HepG2 (cell line): ENCODE results near the gene NGDN. TPM values are rescaled to one million over a fixed set of nuclear protein-coding genes. Genes with fewer than 3 reads are reported as not detected.

Source experiments
- ATF1 ChIP-seq: IDR thresholded peaks from 2 replicates; pipeline ENCODE4 v1.6.1; 2016; ENCODE audit warnings: mild to moderate bottlenecking, control low read depth
- FOXA1 ChIP-seq, 2 experiments: fragments of 450-650 bp in 1 of 2; sonication (generic) in 1 of 2; formaldehyde crosslinking in 1 of 2; IDR thresholded peaks; 2 replicates each; pipeline versions ENCODE4 v1.4.0 to v1.6.1; 2016 to 2020; ENCODE audit warnings: missing genetic modification reagents in 1 of 2
- HMGA1 ChIP-seq: sonication (generic); formaldehyde crosslinking; conservative IDR thresholded peaks from 2 replicates; pipeline ENCODE4 v1.4.0; 2020; ENCODE audit warnings: missing genetic modification reagents
- IRF2 ChIP-seq: IDR thresholded peaks from 2 replicates; pipeline ENCODE4 v1.6.1; 2018; ENCODE audit warnings: missing genetic modification reagents, missing compliant biosample characterization
- KLF16 ChIP-seq, 2 experiments: sonication (generic) in 1 of 2; formaldehyde crosslinking in 1 of 2; IDR thresholded peaks; 2 replicates each; pipeline versions ENCODE4 v1.6.1 to v1.8.0; 2016 to 2023; ENCODE audit warnings: missing genetic modification reagents in 2 of 2, missing compliant biosample characterization in 1 of 2
- MED1 ChIP-seq: sonication (generic); formaldehyde crosslinking; IDR thresholded peaks from 2 replicates; pipeline ENCODE4 v1.4.0; 2020; ENCODE audit warnings: missing genetic modification reagents
- MIER2 ChIP-seq: IDR thresholded peaks from 2 replicates; pipeline ENCODE4 v1.6.1; 2016; ENCODE audit warnings: missing biosample characterization, missing genetic modification reagents
- MIXL1 ChIP-seq: IDR thresholded peaks from 2 replicates; pipeline ENCODE4 v1.6.1; 2016
- MTF2 ChIP-seq: sonication (generic); formaldehyde crosslinking; IDR thresholded peaks from 2 replicates; pipeline ENCODE4 v1.5.0; 2020; ENCODE audit warnings: missing genetic modification reagents, borderline replicate concordance
- REXO4 ChIP-seq: sonication (generic); formaldehyde crosslinking; IDR thresholded peaks from 2 replicates; pipeline ENCODE4 v1.8.0; 2022; ENCODE audit warnings: missing genetic modification reagents, mild to moderate bottlenecking, borderline replicate concordance
- SAP130 ChIP-seq: IDR thresholded peaks from 2 replicates; pipeline ENCODE4 v1.6.1; 2016; ENCODE audit warnings: low read depth
- SATB2 ChIP-seq: sonication (generic); formaldehyde crosslinking; IDR thresholded peaks from 2 replicates; pipeline ENCODE4 v1.5.0; 2020; ENCODE audit warnings: missing genetic modification reagents
- SMARCE1 ChIP-seq: fragments of 450-650 bp; IDR thresholded peaks from 2 replicates; pipeline ENCODE4 v1.6.1; 2017; ENCODE audit warnings: borderline replicate concordance
- SOX13 ChIP-seq, 3 experiments: fragments of 450-650 bp in 1 of 3; sonication (generic) in 1 of 3; formaldehyde crosslinking in 1 of 3; IDR thresholded peaks in 2 of 3; conservative IDR thresholded peaks in 1 of 3; 2 replicates each; pipeline versions ENCODE4 v1.5.0 to v1.6.1; 2016 to 2020; ENCODE audit warnings: antibody characterized with exemption in 1 of 3, mild to moderate bottlenecking in 1 of 3, missing compliant biosample characterization in 1 of 3, missing genetic modification reagents in 1 of 3, moderate library complexity in 1 of 3
- ZBTB3 ChIP-seq: sonication (generic); formaldehyde crosslinking; IDR thresholded peaks from 2 replicates; pipeline ENCODE4 v1.4.0; 2020; ENCODE audit warnings: low read depth, mild to moderate bottlenecking, moderate library complexity, missing genetic modification reagents, borderline replicate concordance
- ZNF329 ChIP-seq: sonication (generic); formaldehyde crosslinking; IDR thresholded peaks from 2 replicates; pipeline ENCODE4 v1.9.0; 2021; ENCODE audit warnings: low read depth, mild to moderate bottlenecking, missing genetic modification reagents
- ZNF343 ChIP-seq: sonication (generic); formaldehyde crosslinking; IDR thresholded peaks from 2 replicates; pipeline ENCODE4 v1.4.0; 2020; ENCODE audit warnings: mild to moderate bottlenecking, missing genetic modification reagents
- ZNF414 ChIP-seq: sonication (generic); formaldehyde crosslinking; IDR thresholded peaks from 2 replicates; pipeline ENCODE4 v1.5.0; 2020; ENCODE audit warnings: missing genetic modification reagents
- polyA plus RNA-seq, 8 experiments: library from polyadenylated mRNA; depleted of rRNA in 3 of 8; stranded (reverse) in 7 of 8; unstranded in 1 of 8; fragments of >200 nt; fragmentation: Illumina TruSeq in 4 of 8; extraction: Trizol in 4 of 8; gene quantifications; 2 replicates each; pipeline versions ENCODE4 v1.2.1 to v1.2.3, GENCODE V29; 2011 to 2016; ENCODE audit warnings: low read depth in 4 of 8, missing spikeins in 1 of 8, mixed read lengths in 1 of 8; ENCODE audit not compliant: insufficient read depth in 1 of 8
- total RNA-seq, 5 experiments: library from RNA; depleted of rRNA; stranded (reverse); fragments of >200 nt; fragmentation: Illumina TruSeq; extraction: Trizol; gene quantifications; 2 replicates each; pipeline ENCODE4 v1.2.3, GENCODE V29; 2016; ENCODE audit warnings: low read depth in 1 of 5
- TF ChIP-seq, protein P1 (sequence below): IDR thresholded peaks from 2 replicates; pipeline ENCODE4 v1.6.1; 2012; ENCODE audit warnings: low read length, improper control_type of control experiment
- TF ChIP-seq, protein P2 (sequence below): IDR thresholded peaks from 2 replicates; pipeline ENCODE4 v1.6.1; 2018; ENCODE audit warnings: missing genetic modification reagents, mild to moderate bottlenecking, missing compliant biosample characterization
- TF ChIP-seq, protein P3 (sequence below): sonication (generic); formaldehyde crosslinking; IDR thresholded peaks from 2 replicates; pipeline ENCODE4 v1.8.1; 2023; ENCODE audit warnings: mild to moderate bottlenecking, missing genetic modification reagents
- TF ChIP-seq, protein P4 (sequence below): sonication (generic); formaldehyde crosslinking; IDR thresholded peaks from 2 replicates; pipeline ENCODE4 v1.4.0; 2020; ENCODE audit warnings: mild to moderate bottlenecking, missing genetic modification reagents

NGDN gene
- total and polyA plus RNA-seq, 2 of the 13 experiments (the other 11 are each of a cell fraction or from before 2014, with no cell fraction given), result 154 to 216 TPM

GRCh38 chr14:23478109-23478759 is 8.7 kb downstream of the NGDN start (continued):
- TF ChIP-seq, protein P1, sequence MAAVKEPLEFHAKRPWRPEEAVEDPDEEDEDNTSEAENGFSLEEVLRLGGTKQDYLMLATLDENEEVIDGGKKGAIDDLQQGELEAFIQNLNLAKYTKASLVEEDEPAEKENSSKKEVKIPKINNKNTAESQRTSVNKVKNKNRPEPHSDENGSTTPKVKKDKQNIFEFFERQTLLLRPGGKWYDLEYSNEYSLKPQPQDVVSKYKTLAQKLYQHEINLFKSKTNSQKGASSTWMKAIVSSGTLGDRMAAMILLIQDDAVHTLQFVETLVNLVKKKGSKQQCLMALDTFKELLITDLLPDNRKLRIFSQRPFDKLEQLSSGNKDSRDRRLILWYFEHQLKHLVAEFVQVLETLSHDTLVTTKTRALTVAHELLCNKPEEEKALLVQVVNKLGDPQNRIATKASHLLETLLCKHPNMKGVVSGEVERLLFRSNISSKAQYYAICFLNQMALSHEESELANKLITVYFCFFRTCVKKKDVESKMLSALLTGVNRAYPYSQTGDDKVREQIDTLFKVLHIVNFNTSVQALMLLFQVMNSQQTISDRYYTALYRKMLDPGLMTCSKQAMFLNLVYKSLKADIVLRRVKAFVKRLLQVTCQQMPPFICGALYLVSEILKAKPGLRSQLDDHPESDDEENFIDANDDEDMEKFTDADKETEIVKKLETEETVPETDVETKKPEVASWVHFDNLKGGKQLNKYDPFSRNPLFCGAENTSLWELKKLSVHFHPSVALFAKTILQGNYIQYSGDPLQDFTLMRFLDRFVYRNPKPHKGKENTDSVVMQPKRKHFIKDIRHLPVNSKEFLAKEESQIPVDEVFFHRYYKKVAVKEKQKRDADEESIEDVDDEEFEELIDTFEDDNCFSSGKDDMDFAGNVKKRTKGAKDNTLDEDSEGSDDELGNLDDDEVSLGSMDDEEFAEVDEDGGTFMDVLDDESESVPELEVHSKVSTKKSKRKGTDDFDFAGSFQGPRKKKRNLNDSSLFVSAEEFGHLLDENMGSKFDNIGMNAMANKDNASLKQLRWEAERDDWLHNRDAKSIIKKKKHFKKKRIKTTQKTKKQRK, result no peak
- TF ChIP-seq MIER2 (CRISPR knock-in tag) (peak; percentile 73; the same call in 1 of the 2 replicates), FOXA1 (IDR thresholded peaks at IDR 0.05) (no peak), FOXA1 (CRISPR knock-in tag; IDR thresholded peaks at IDR 0.05) (0 out of 2 replicates have a peak, but pooled peaks have one; percentile 18), SAP130 (CRISPR knock-in tag) (0 out of 2 replicates have a peak, but pooled peaks have one; percentile 40), ZNF343 (CRISPR knock-in tag) (no peak), REXO4 (CRISPR knock-in tag) (no peak), ZBTB3 (no peak), IRF2 (0 out of 2 replicates have a peak, but pooled peaks have one; percentile 37), MTF2 (CRISPR knock-in tag) (0 out of 2 replicates have a peak, but pooled peaks have one; percentile 47), SATB2 (CRISPR knock-in tag) (no peak), SMARCE1 (no peak), ZNF329 (CRISPR knock-in tag) (no peak), MED1 (CRISPR knock-in tag) (no peak), SOX13 (IDR thresholded peaks at IDR 0.05) (no peak), SOX13 (CRISPR knock-in tag; conservative IDR thresholded peaks at IDR 0.05 in 1 of 2, IDR thresholded peaks at IDR 0.05 in 1 of 2) (peak in 1 of 2 experiments; percentile 71; a peak in 1 of 4 replicates), HMGA1 (CRISPR knock-in tag) (no peak), ATF1 (CRISPR knock-in tag) (0 out of 2 replicates have a peak, but pooled peaks have one; percentile 27), KLF16 (CRISPR knock-in tag; IDR thresholded peaks at IDR 0.05) (peak in 1 of 2 experiments; percentile 72; a peak in 1 of 4 replicates), MIXL1 (peak; percentile 85), ZNF414 (CRISPR knock-in tag) (no peak)
- TF ChIP-seq, protein P2, sequence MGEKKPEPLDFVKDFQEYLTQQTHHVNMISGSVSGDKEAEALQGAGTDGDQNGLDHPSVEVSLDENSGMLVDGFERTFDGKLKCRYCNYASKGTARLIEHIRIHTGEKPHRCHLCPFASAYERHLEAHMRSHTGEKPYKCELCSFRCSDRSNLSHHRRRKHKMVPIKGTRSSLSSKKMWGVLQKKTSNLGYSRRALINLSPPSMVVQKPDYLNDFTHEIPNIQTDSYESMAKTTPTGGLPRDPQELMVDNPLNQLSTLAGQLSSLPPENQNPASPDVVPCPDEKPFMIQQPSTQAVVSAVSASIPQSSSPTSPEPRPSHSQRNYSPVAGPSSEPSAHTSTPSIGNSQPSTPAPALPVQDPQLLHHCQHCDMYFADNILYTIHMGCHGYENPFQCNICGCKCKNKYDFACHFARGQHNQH (CRISPR knock-in tag), result no peak
- TF ChIP-seq, protein P3, sequence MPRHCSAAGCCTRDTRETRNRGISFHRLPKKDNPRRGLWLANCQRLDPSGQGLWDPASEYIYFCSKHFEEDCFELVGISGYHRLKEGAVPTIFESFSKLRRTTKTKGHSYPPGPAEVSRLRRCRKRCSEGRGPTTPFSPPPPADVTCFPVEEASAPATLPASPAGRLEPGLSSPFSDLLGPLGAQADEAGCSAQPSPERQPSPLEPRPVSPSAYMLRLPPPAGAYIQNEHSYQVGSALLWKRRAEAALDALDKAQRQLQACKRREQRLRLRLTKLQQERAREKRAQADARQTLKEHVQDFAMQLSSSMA (CRISPR knock-in tag), result no peak
- TF ChIP-seq, protein P4, sequence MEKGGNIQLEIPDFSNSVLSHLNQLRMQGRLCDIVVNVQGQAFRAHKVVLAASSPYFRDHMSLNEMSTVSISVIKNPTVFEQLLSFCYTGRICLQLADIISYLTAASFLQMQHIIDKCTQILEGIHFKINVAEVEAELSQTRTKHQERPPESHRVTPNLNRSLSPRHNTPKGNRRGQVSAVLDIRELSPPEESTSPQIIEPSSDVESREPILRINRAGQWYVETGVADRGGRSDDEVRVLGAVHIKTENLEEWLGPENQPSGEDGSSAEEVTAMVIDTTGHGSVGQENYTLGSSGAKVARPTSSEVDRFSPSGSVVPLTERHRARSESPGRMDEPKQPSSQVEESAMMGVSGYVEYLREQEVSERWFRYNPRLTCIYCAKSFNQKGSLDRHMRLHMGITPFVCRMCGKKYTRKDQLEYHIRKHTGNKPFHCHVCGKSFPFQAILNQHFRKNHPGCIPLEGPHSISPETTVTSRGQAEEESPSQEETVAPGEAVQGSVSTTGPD (CRISPR knock-in tag), result no peak
